Sigmoid colon (tissue), 7 donors: ENCODE results near the gene SMPDL3A. TPM values are rescaled to one million over a fixed set of nuclear protein-coding genes. Genes with fewer than 3 reads are reported as not detected.

Experiments
- DNase-seq: peaks from one replicate; pipeline ENCODE4 v3.0.0-alpha.2; 2019
- H3K27ac ChIP-seq, 4 donors: fragments of 200-600 bp; sonication (generic); one replicate each; pipeline ENCODE4 v1.5.1; 2016 to 2019; ENCODE audit warnings: mild to moderate bottlenecking in 1 of 4
- H3K27me3 ChIP-seq, 3 donors: fragments of 200-600 bp; sonication (generic); one replicate each; pipeline ENCODE4 v1.5.1; 2019; ENCODE audit warnings: mild to moderate bottlenecking in 1 of 3
- H3K36me3 ChIP-seq, 4 donors: fragments of 200-600 bp; sonication (generic); one replicate each; pipeline ENCODE4 v1.5.1; 2016 to 2019
- H3K4me1 ChIP-seq, 4 donors: fragments of 200-600 bp; sonication (generic); one replicate each; pipeline ENCODE4 v1.5.1; 2017 to 2019
- H3K4me3 ChIP-seq, 4 donors: fragments of 200-600 bp; sonication (generic); one replicate each; pipeline ENCODE4 v1.5.1; 2017 to 2019; ENCODE audit warnings: mild to moderate bottlenecking in 2 of 4, moderate library complexity in 1 of 4
- H3K9me3 ChIP-seq, 4 donors: fragments of 200-600 bp in 3 of 4; sonication (generic) in 3 of 4; one replicate each; pipeline versions ENCODE4 v1.5.1 to v1.6.1; 2013 to 2019
- EP300 ChIP-seq, 4 donors: sonication (generic); formaldehyde crosslinking; IDR thresholded peaks; one replicate each; pipeline ENCODE4 v1.6.1; 2017; ENCODE audit warnings: antibody characterized with exemption in 4 of 4
- POLR2A ChIP-seq, 2 donors: fragments of 450-650 bp; IDR thresholded peaks; one replicate each; pipeline ENCODE4 v1.6.1; 2016; ENCODE audit warnings: antibody characterized with exemption in 2 of 2, mild to moderate bottlenecking in 2 of 2, moderate library complexity in 2 of 2
- POLR2AphosphoS5 ChIP-seq, 4 donors: sonication (generic); formaldehyde crosslinking; IDR thresholded peaks; one replicate each; pipeline ENCODE4 v1.6.1; 2017; ENCODE audit warnings: antibody characterized with exemption in 4 of 4
- whole genome bisulfite sequencing, 2 donors: extraction: QIAGEN DNeasy Blood & Tissue Kit; methylation state at CpG; one replicate each; pipeline ENCODE4 v1.1.7; 2013; 5-methylcytosine and 5-hydroxymethylcytosine counted together
- intact Hi-C: fragments of 100-400 bp; cut with DNase I; formaldehyde crosslinking; loops from one replicate; pipeline ENCODE4 v1.15.1; 2023
- polyA plus RNA-seq, 3 donors: library from polyadenylated mRNA; stranded (reverse); fragments of 200-250 nt; gene quantifications; one replicate each; pipeline ENCODE4 v1.2.3, GENCODE V29; 2013
- total RNA-seq, 4 donors: library from RNA; depleted of rRNA; stranded (reverse); fragments of >200 nt; gene quantifications; one replicate each; pipeline ENCODE4 v1.1.0, GENCODE V29; 2016
- TF ChIP-seq, protein P1 (sequence below), 4 experiments: fragments of 450-650 bp in 3 of 4; fragments of 200-600 bp in 1 of 4; IDR thresholded peaks; one replicate each; pipeline ENCODE4 v1.5.1; 2016 to 2019; ENCODE audit warnings: antibody characterized with exemption in 4 of 4, mild to moderate bottlenecking in 3 of 4, moderate library complexity in 2 of 4
- donor health status: healthy with polysubstance abuse.
- donor health status: Bipolar disorder and iron deficiency.
- donor health status: healthy.

The SMPDL3A gene
- total and polyA plus RNA-seq, 7 donors, result 6.4 to 91.3 (median 11.9) TPM

DNA sequence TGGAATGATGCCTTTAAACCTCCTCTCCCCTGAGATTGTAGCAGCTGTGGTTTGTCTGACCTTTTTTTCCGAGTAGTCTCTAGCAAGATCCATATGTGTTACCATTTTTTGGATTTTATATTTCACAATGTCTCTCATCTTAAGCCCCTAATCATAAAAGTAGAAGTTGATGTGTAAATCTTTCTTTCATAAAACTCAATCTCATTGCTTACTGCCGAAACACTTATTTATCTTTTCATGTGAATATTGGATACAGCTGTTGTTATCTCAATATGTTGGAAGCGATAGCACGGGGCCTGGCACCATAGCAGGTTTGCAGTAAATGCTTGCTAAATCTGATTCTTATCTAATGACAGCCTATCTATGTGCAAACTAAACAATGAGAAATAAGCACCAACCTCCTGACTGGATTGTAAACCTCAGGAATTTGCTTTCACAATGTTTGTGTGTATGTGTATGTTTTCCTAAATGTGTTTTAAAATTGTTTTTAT is 14.2 kb downstream of the SMPDL3A start:
- Histone ChIP-seq H3K27me3 (no peaks in the 10 kb centered on the region), H3K27ac (no peak overlapping the region), H3K4me1 (no peaks in the 10 kb centered on the region), H3K36me3 (peaks cover 0 to 7% (median 0%) of the 10 kb centered on the region in 4 donors), H3K4me3 (no peak overlapping the region), H3K9me3 (no peaks in the 10 kb centered on the region)
- TF ChIP-seq, protein P1, sequence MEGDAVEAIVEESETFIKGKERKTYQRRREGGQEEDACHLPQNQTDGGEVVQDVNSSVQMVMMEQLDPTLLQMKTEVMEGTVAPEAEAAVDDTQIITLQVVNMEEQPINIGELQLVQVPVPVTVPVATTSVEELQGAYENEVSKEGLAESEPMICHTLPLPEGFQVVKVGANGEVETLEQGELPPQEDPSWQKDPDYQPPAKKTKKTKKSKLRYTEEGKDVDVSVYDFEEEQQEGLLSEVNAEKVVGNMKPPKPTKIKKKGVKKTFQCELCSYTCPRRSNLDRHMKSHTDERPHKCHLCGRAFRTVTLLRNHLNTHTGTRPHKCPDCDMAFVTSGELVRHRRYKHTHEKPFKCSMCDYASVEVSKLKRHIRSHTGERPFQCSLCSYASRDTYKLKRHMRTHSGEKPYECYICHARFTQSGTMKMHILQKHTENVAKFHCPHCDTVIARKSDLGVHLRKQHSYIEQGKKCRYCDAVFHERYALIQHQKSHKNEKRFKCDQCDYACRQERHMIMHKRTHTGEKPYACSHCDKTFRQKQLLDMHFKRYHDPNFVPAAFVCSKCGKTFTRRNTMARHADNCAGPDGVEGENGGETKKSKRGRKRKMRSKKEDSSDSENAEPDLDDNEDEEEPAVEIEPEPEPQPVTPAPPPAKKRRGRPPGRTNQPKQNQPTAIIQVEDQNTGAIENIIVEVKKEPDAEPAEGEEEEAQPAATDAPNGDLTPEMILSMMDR (IDR thresholded peaks at IDR 0.05), result no peak
- TF ChIP-seq EP300 (IDR thresholded peaks at IDR 0.05) (no peak), POLR2A (IDR thresholded peaks at IDR 0.05) (no peak), POLR2AphosphoS5 (IDR thresholded peaks at IDR 0.05) (no peak)
- intact Hi-C loops, result no loop called here
- DNase-seq, result no peak
- 4 to 39% methylated on average over 4 of the region's 4 CpGs for WGBS, 2 donors

DNA sequence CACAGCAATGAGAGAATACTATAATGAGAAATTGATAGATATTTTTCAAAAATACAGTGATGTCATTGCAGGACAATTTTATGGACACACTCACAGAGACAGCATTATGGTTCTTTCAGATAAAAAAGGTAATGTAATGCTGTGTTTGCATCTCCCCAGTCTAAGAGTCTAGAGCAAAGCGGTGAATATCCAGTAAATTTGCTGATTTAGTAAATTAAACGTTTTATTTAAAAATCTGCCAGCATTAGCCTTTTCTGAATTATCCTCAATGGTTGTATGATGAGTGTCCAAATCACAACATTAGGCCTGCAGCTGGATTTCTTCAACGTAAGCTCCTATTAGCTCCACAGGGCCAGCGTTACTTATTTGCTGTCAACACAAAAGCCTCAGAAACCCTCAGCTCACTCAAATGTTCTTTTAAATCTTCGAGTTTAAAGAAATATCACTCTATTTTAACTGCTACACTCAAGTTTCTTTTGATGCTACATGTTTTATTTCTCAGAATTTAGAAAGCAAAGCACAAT is 16.0 kb downstream of the SMPDL3A start:
- DNase-seq, result no peak
- H3K36me3 ChIP-seq, result peaks cover 0 to 7% (median 0%) of the 10 kb centered on the region in 4 donors
- no peaks in the 10 kb centered on the region for H3K9me3 ChIP-seq
- no peaks in the 10 kb centered on the region for H3K4me1 ChIP-seq
- TF ChIP-seq, protein P1 (IDR thresholded peaks at IDR 0.05), result no peak
- TF ChIP-seq EP300 (IDR thresholded peaks at IDR 0.05), result no peak
- TF ChIP-seq POLR2AphosphoS5 (IDR thresholded peaks at IDR 0.05), result no peak
- no peak for TF ChIP-seq POLR2A (IDR thresholded peaks at IDR 0.05)
- no peak overlapping the region for H3K4me3 ChIP-seq
- no peak overlapping the region for H3K27ac ChIP-seq
- no peaks in the 10 kb centered on the region for H3K27me3 ChIP-seq
- 73 to 87% methylated on average over 5 of the region's 5 CpGs for WGBS, 2 donors
- intact Hi-C loops, result no loop called here

DNA sequence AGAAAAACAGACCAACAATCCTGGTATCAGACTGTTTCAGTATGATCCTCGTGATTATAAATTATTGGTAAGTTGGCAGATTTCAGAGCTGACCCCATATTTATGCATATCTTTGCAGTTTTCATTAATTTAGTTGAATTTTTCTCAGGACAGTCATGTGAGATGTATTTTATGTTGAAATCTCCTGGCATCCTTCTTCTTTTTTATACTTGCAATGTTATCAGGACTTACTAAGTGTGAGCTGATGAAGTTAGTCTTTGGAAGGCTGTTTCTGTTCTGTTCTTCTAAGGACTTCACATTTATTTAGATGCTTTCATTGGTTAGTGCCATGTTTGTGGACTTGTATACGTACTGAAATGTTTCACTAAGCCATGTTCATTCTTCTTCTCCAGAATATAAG is 17.2 kb downstream of the SMPDL3A start:
- WGBS, 2 donors, result 75 to 88% methylated on average over 2 of the region's 2 CpGs
- Histone ChIP-seq H3K27ac (no peak overlapping the region), H3K9me3 (no peaks in the 10 kb centered on the region), H3K4me3 (no peak overlapping the region), H3K36me3 (peaks cover 0 to 13% (median 0%) of the 10 kb centered on the region in 4 donors), H3K27me3 (no peaks in the 10 kb centered on the region), H3K4me1 (no peaks in the 10 kb centered on the region)
- no peak for DNase-seq
- no peak for TF ChIP-seq POLR2AphosphoS5 (IDR thresholded peaks at IDR 0.05)
- TF ChIP-seq EP300 (IDR thresholded peaks at IDR 0.05), result no peak
- intact Hi-C loops, result no loop called here

DNA sequence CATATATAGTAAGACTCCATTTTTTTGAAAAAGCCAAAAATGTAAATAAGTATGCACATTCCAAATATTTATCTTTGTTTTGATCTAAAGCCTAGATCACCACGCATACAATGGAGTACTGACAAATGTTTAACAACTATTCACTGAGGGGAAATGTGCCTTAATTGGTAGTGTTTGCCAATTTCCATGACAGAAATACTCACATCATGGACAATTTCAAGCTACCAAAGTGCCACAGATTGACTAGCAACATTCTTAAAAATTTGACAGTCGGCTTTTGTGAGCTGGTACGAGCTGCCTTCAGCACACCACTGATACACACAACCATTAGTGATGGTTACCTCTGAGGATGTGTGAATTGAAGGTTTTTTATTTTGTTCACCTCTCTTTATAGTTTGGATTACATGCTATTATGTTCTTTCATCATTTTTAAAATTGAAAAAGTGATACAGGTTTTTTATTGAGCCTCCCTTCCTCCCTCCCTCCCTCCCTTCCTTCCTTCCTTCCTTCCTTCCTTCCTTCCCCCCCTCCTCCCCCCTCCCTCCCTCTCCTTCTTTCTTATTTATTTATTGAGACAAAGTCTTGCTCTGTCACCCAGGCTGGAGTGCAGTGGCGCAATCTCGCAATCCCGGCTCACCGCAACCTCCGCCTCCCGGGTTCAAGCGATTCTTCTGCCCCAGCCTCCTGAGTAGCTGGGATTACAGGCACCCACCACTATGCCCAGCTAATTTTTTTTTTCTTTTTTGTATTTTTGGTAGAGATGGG is 19.2 kb downstream of the SMPDL3A start:
- Histone ChIP-seq H3K4me3 (no peak overlapping the region), H3K27ac (no peak overlapping the region), H3K4me1 (no peaks in the 10 kb centered on the region), H3K9me3 (no peaks in the 10 kb centered on the region), H3K27me3 (no peaks in the 10 kb centered on the region), H3K36me3 (peaks cover 0 to 13% (median 0%) of the 10 kb centered on the region in 4 donors)
- 79 to 88% methylated on average over 10 of the region's 10 CpGs for WGBS, 2 donors
- DNase-seq, result no peak
- TF ChIP-seq EP300 (IDR thresholded peaks at IDR 0.05), result no peak
- no peak for TF ChIP-seq POLR2AphosphoS5 (IDR thresholded peaks at IDR 0.05)
- no peak for TF ChIP-seq POLR2A (IDR thresholded peaks at IDR 0.05)
- TF ChIP-seq, protein P1 (IDR thresholded peaks at IDR 0.05), result no peak
- intact Hi-C loops, result no loop called here

DNA sequence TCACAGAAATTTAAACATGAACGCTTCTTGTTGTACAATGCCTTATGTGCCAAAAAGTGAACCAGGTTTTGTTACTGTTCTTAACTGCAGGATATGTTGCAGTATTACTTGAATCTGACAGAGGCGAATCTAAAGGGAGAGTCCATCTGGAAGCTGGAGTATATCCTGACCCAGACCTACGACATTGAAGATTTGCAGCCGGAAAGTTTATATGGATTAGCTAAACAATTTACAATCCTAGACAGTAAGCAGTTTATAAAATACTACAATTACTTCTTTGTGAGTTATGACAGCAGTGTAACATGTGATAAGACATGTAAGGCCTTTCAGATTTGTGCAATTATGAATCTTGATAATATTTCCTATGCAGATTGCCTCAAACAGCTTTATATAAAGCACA is 19.9 kb downstream of the SMPDL3A start:
- Histone ChIP-seq H3K36me3 (peaks cover 0 to 13% (median 0%) of the 10 kb centered on the region in 4 donors), H3K4me3 (no peak overlapping the region), H3K27me3 (no peaks in the 10 kb centered on the region), H3K4me1 (no peaks in the 10 kb centered on the region), H3K9me3 (no peaks in the 10 kb centered on the region), H3K27ac (no peak overlapping the region)
- WGBS, 2 donors, result 36 to 60% methylated on average over 4 of the region's 4 CpGs
- no peak for DNase-seq
- TF ChIP-seq POLR2A (IDR thresholded peaks at IDR 0.05) (no peak), EP300 (IDR thresholded peaks at IDR 0.05) (no peak)
- TF ChIP-seq, protein P1 (IDR thresholded peaks at IDR 0.05), result no peak
- intact Hi-C loops, result no loop called here
